GM21619 (cell line): ENCODE data around the gene THAP11.
"Not testable (repeated sequence)": the region's sequence is repeated elsewhere in the genome, so short reads cannot be mapped to it uniquely, and the experiment has no call there.

Source experiments
- ATAC-seq: cut with Tn5 transposase; IDR thresholded peaks from one replicate; pipeline ENCODE4 v1.9.1; 2021; ENCODE audit not compliant: unreplicated experiment

The THAP11 gene

GRCh38 chr16:67861877-67862276, 19.8 kb downstream of the THAP11 start:
- ATAC-seq: no peak

- ATAC-seq: no peak
Measured at GRCh38 chr16:67862623-67863583, 20.8 kb downstream of the THAP11 start.

- not testable (repeated sequence) for ATAC-seq
Measured at GRCh38 chr16:67864044-67864443, 21.9 kb downstream of the THAP11 start.

GRCh38 chr16:67864594-67864993, 22.5 kb downstream of the THAP11 start:
- ATAC-seq: no peak

- ATAC-seq: no peak
Measured at GRCh38 chr16:67865318-67865717, 23.2 kb downstream of the THAP11 start.

GRCh38 chr16:67868290-67868689, 26.2 kb downstream of the THAP11 start:
- ATAC-seq: no peak

GRCh38 chr16:67869653-67870052, 27.5 kb downstream of the THAP11 start:
- no peak for ATAC-seq

- ATAC-seq: no peak
Measured at GRCh38 chr16:67871256-67871655, 29.1 kb downstream of the THAP11 start.

GRCh38 chr16:67872131-67872630, 30.1 kb downstream of the THAP11 start:
- ATAC-seq: no peak

GRCh38 chr16:67872631-67873434, 30.7 kb downstream of the THAP11 start, which contains the start of gene EDC4:
Gene EDC4 (plus strand): TSS chr16:67873052. CDS start chr16:67873262, 210 bp downstream.
- ATAC-seq: peak; percentile 81

GRCh38 chr16:67873435-67874370, 31.6 kb downstream of the THAP11 start:
- peak; percentile 15 for ATAC-seq

- ATAC-seq: no peak
Measured at GRCh38 chr16:67874372-67874771, 32.3 kb downstream of the THAP11 start.

- ATAC-seq: no peak
Measured at GRCh38 chr16:67877064-67877463, 34.9 kb downstream of the THAP11 start.

- ATAC-seq: no peak
Measured at GRCh38 chr16:67878232-67878631, 36.1 kb downstream of the THAP11 start.

- ATAC-seq: no peak
Measured at GRCh38 chr16:67878846-67879245, 36.7 kb downstream of the THAP11 start.

- no peak for ATAC-seq
Measured at GRCh38 chr16:67879462-67879861, 37.3 kb downstream of the THAP11 start.

GRCh38 chr16:67879936-67880335, 37.8 kb downstream of the THAP11 start:
- no peak for ATAC-seq

GRCh38 chr16:67880584-67880983, 38.5 kb downstream of the THAP11 start:
- no peak for ATAC-seq

- no peak for ATAC-seq
Measured at GRCh38 chr16:67881621-67882161, 39.6 kb downstream of the THAP11 start.
